PC-3 (cell line): ENCODE results near the gene GSTO1. TPM values are rescaled to one million over a fixed set of nuclear protein-coding genes. Genes with fewer than 3 reads are reported as not detected.
"Not testable (repeated sequence)": the region's sequence is repeated elsewhere in the genome, so short reads cannot be mapped to it uniquely, and the experiment has no call there.

Experiments
- ATAC-seq: fragments of 200-7000 bp; cut with Tn5 transposase; 2 replicates; pipeline ENCODE4 v1.9.1; 2020; ENCODE audit warnings: mild to moderate bottlenecking, moderate library complexity
- BruUV-seq: library from RNA; stranded (reverse); fragments of 400-500 nt; replicated peaks from 2 replicates; lab custom pipeline; 2021; lab: Mats Ljungman, UMichigan
- CTCF ChIA-PET: fragments of 300-600 bp; sonication (Branson Sonifier 250); formaldehyde crosslinking; loops from one replicate; lab custom pipeline; 2022; ENCODE audit warnings: antibody characterized with exemption; lab: Charles Lee
- POLR2A ChIA-PET: fragments of 300-600 bp; sonication (Branson Sonifier 250); formaldehyde crosslinking; loops from one replicate; lab custom pipeline; 2022; ENCODE audit warnings: antibody characterized with exemption; ENCODE audit not compliant: unreplicated experiment; lab: Charles Lee
- DNase-seq: peaks from one replicate; pipeline ENCODE4 v3.0.0-alpha.2; 2015
- H2AFZ ChIP-seq: fragments of 300-600 bp; sonication (generic); 2 replicates; pipeline ENCODE4 v1.6.0; 2016; ENCODE audit warnings: antibody characterized with exemption, low read length
- H3F3A ChIP-seq: fragments of 300-600 bp; sonication (generic); one replicate; pipeline ENCODE4 v1.6.0; 2017; ENCODE audit warnings: antibody characterized with exemption, low read length, control low read depth, mild to moderate bottlenecking; ENCODE audit not compliant: unreplicated experiment
- H3K27ac ChIP-seq: fragments of 300-600 bp; sonication (generic); 2 replicates; pipeline ENCODE4 v1.5.1; 2016; ENCODE audit warnings: mild to moderate bottlenecking, low read length
- H3K27me3 ChIP-seq: fragments of 300-600 bp; sonication (generic); 2 replicates; pipeline ENCODE4 v1.6.1; 2016; ENCODE audit warnings: low read length, mixed read lengths
- H3K36me3 ChIP-seq: fragments of 300-600 bp; sonication (generic); 2 replicates; pipeline ENCODE4 v1.6.1; 2016; ENCODE audit warnings: low read depth, mixed run types, low read length, mixed read lengths
- H3K4me1 ChIP-seq: fragments of 300-600 bp; sonication (generic); 2 replicates; pipeline ENCODE4 v1.5.1; 2016; ENCODE audit warnings: low read length; ENCODE audit not compliant: insufficient read depth
- H3K4me2 ChIP-seq: fragments of 300-600 bp; sonication (generic); 2 replicates; pipeline ENCODE4 v1.6.0; 2016; ENCODE audit warnings: low read length
- H3K4me3 ChIP-seq: fragments of 300-600 bp; sonication (generic); 2 replicates; pipeline ENCODE4 v1.5.1; 2016; ENCODE audit warnings: mild to moderate bottlenecking, low read length, mixed read lengths
- H3K79me2 ChIP-seq: fragments of 300-600 bp; sonication (generic); 2 replicates; pipeline ENCODE4 v1.6.1; 2017; ENCODE audit warnings: low read length, mixed read lengths
- H3K9ac ChIP-seq: fragments of 300-600 bp; sonication (generic); 2 replicates; pipeline ENCODE4 v1.6.0; 2016; ENCODE audit warnings: mild to moderate bottlenecking, low read length
- H3K9me2 ChIP-seq: fragments of 300-600 bp; sonication (generic); replicated peaks from 2 replicates; pipeline ENCODE4 v1.6.1; 2016; ENCODE audit warnings: mixed run types, low read length, mixed read lengths
- H3K9me3 ChIP-seq: fragments of 300-600 bp; sonication (generic); 2 replicates; pipeline ENCODE4 v1.6.1; 2016; ENCODE audit warnings: low read length, mixed read lengths
- H4K20me1 ChIP-seq: fragments of 300-600 bp; sonication (generic); 2 replicates; pipeline ENCODE4 v1.6.1; 2016; ENCODE audit warnings: low read length, mixed read lengths
- CTCF ChIP-seq: fragments of 300-600 bp; sonication (generic); conservative IDR thresholded peaks from 2 replicates; pipeline ENCODE4 v1.5.1; 2017; ENCODE audit warnings: antibody characterized with exemption, low read depth, mild to moderate bottlenecking, low read length
- EZH2 ChIP-seq: fragments of 300-600 bp; sonication (generic); IDR thresholded peaks from one replicate; pipeline ENCODE4 v1.6.1; 2017; ENCODE audit warnings: antibody characterized with exemption, mild to moderate bottlenecking, low read length; ENCODE audit not compliant: unreplicated experiment
- EZH2phosphoT487 ChIP-seq: fragments of 300-600 bp; sonication (generic); IDR thresholded peaks from 2 replicates; pipeline ENCODE4 v1.6.1; 2018; ENCODE audit warnings: mild to moderate bottlenecking, antibody characterized with exemption, low read length, borderline replicate concordance
- intact Hi-C: fragments of 100-400 bp; cut with micrococcal nuclease; formaldehyde crosslinking; loops from 2 replicates; pipeline ENCODE4 v1.9.0; 2023
- total RNA-seq: library from RNA; depleted of rRNA; stranded (reverse); fragments of >200 nt; gene quantifications from 2 replicates; pipeline ENCODE4 v1.2.3, GENCODE V29; 2014

The GSTO1 gene
- total RNA-seq, 1 experiment from 2014 or later: 46.0 TPM

DNA sequence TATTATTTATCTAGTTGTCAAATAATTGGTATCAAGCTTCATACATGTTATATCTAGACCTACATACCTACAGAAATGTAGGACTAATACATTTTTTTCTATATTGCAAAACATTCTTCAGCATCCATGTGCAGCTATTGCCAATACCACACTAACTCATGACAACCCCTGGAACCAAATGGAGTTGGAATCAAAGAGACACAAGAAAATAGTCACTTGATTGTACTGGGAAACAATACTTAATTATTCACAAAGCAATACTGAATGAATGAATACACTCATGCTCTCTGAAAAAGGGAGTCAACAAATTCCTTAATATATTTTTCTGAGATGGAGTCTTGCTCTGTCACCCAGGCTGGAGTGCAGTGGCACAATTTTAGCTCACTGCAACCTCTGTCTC lies 12.1 kb upstream of the GSTO1 start:
- TF ChIP-seq CTCF (no peak), EZH2phosphoT487 (no peak), EZH2 (no peak)
- Histone ChIP-seq H3K9ac (no peak overlapping the region), H2AFZ (no peak overlapping the region), H3F3A (no peaks in the 10 kb centered on the region), H3K9me2 (no peaks in the 10 kb centered on the region), H3K27me3 (no peaks in the 10 kb centered on the region), H4K20me1 (no peaks in the 10 kb centered on the region), H3K79me2 (no peaks in the 10 kb centered on the region), H3K27ac (no peak overlapping the region), H3K4me3 (no peak overlapping the region), H3K4me2 (no peak overlapping the region), H3K4me1 (no peaks in the 10 kb centered on the region), H3K9me3 (no peaks in the 10 kb centered on the region), H3K36me3 (no peaks in the 10 kb centered on the region)
- ChIA-PET POLR2A (no interaction called here), CTCF (no interaction called here)
- no TSS peak for BruUV-seq
- intact Hi-C loops: no loop called here
- no peak for ATAC-seq
- no peak for DNase-seq

DNA sequence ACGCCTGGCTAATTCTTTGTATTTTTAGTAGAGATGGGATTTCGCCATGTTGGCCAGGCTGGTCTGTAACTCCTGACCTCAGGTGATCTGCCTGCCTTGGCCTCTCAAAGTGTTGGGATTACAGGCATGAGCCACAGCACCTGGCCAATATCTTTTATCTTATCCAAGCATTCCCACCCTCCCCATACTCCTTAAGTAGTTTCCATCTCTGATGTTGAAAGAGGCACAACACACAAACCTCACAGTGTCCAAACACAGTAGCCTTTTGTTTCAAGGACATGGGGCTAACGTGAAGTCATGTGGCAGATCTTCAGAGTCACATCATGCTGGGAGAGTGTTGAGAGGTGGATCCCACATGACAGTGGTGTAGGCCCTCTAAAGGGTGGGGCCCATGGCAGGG lies 11.7 kb upstream of the GSTO1 start:
- H3K9me2 ChIP-seq, BruUV-seq, POLR2A ChIA-PET: not testable (repeated sequence)

DNA sequence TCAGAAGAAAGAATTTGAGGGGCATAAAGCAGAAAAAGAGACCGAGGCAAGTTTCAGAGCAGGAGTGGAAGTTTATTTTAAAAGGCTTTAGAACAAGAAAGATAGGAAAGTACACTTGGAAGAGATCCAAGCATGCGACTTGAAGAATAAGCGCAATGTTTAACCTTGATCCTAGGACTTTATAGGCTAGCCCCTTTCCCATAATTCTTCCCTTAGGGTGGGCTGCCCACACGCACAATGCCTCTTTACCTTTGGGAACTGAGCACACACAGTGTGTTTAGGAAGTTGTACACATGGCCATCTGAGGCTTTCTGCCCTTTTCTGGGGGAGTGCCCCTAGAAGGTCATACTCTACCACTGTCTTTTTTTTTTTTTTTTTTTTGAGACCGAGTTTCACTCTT lies 11.2 kb upstream of the GSTO1 start:
- H3K9me2 ChIP-seq: no peaks in the 10 kb centered on the region
- H3K9me3 ChIP-seq: no peaks in the 10 kb centered on the region
- no peaks in the 10 kb centered on the region for H3K4me1 ChIP-seq
- no peak overlapping the region for H3K4me2 ChIP-seq
- TF ChIP-seq EZH2 (no peak), EZH2phosphoT487 (no peak), CTCF (no peak)
- H3F3A ChIP-seq: no peaks in the 10 kb centered on the region
- H3K27me3 ChIP-seq: no peaks in the 10 kb centered on the region
- no peaks in the 10 kb centered on the region for H3K36me3 ChIP-seq
- POLR2A ChIA-PET: no interaction called here
- no peak overlapping the region for H3K4me3 ChIP-seq
- H3K9ac ChIP-seq: no peak overlapping the region
- no peak overlapping the region for H3K27ac ChIP-seq
- CTCF ChIA-PET: no interaction called here
- H3K79me2 ChIP-seq: no peaks in the 10 kb centered on the region
- ATAC-seq: no peak
- no peak overlapping the region for H2AFZ ChIP-seq
- DNase-seq: no peak
- BruUV-seq: no TSS peak
- intact Hi-C loops: no loop called here
- no peaks in the 10 kb centered on the region for H4K20me1 ChIP-seq

More for the DNA sequence above, 11.7 kb upstream of the GSTO1 start:
- H3F3A ChIP-seq, CTCF ChIA-PET, H3K9me3 ChIP-seq, H3K4me1 ChIP-seq, H3K36me3 ChIP-seq, intact Hi-C loops, ATAC-seq, H4K20me1 ChIP-seq, H2AFZ ChIP-seq, H3K4me2 ChIP-seq, H3K9ac ChIP-seq, H3K79me2 ChIP-seq, H3K27me3 ChIP-seq, DNase-seq, H3K4me3 ChIP-seq, H3K27ac ChIP-seq: not testable (repeated sequence)
